HG02885 (cell line): ENCODE results near the gene RAD50.
"Not testable (repeated sequence)": the region's sequence is repeated elsewhere in the genome, so short reads cannot be mapped to it uniquely, and the experiment has no call there.

ENCODE experiments used
- ATAC-seq: cut with Tn5 transposase; IDR thresholded peaks from one replicate; pipeline ENCODE4 v1.9.1; 2021; ENCODE audit warnings: mild to moderate bottlenecking; ENCODE audit not compliant: unreplicated experiment, poor library complexity

The RAD50 gene

DNA sequence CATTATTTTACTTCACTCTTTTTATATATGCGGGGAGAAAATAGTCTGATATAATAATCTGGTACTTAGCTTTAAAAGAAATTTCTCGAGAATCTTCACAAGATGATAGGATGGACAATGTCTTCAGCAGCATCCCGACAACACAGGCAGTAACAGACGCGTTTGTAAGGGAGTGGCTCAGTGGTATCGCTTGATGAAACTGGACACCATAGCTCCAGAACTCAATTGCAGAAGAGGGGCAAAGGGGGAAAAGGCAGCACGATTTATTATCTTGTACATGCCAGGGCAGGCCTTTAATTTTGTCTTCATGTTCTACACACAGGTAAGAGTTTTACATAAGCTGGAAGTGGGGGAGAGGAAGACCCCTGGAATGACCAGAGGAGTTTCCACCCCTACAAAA is 132.7 kb downstream of the RAD50 start:
- no peak for ATAC-seq

- ATAC-seq: no peak
Measured at GRCh38 chr5:132690156-132690555, 133.4 kb downstream of the RAD50 start.

DNA sequence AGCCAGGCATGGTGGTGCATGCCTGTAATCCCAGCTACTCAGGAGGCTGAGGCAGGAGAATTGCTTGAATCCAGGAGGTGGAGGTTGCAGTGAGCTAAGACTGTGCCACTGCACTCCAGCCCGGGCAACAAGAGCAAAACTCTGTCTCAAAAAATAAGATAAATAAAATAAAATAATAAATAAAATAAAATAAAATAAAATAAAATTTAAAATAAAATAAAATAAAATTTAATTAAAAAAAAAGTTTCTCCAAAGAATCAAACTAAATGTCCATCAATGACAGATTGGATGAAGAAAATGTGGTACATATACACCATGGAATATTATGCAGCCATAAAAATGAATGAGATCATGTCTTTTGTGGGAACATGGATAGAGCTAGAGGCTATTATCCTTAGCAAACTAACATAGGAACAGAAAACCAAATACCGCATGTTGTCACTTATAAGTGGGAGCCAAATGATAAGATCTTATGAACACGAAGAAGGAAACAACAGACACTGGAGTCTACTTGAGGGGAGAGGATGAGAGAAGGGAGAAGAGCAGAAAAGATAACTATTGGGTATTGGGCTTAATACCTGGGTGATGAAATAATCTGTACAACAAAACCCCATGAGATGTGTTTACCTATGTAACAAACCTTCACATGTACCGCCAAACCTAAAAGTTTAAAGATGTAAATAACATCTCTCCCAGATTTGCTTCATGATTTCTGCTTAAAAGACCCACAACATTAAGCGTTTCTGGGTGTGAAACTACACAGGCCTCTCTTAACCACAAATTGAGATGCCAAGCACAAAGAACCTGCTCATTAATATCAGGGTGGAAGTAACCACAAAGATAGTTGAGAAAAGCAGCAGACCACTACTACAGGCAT is 135.2 kb downstream of the RAD50 start:
- not testable (repeated sequence) for ATAC-seq

DNA sequence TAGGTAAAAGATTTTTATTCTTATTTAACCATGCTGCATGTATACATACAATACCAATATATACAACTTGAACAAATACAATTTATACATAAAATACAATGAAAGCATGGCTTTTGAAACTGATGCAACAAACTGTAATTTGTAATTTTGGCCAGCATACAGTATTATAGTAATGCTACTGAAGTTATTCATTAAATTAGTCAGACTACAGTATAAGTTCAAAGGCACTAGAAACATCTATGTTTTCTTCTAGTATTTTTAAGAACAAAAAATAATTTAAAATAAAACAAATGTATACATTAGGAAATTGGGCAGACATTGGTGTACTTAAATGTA is 135.8 kb downstream of the RAD50 start:
- ATAC-seq: no peak
